NCI-H2029 treated with DMSO at 0.1 percent for 48 hours (cell line): ENCODE measurements around the gene EPS8L2.

Source experiments
- DNase-seq: peaks from one replicate; lab custom pipeline; 2025; lab: John Stamatoyannopoulos, UW

The EPS8L2 gene

DNA sequence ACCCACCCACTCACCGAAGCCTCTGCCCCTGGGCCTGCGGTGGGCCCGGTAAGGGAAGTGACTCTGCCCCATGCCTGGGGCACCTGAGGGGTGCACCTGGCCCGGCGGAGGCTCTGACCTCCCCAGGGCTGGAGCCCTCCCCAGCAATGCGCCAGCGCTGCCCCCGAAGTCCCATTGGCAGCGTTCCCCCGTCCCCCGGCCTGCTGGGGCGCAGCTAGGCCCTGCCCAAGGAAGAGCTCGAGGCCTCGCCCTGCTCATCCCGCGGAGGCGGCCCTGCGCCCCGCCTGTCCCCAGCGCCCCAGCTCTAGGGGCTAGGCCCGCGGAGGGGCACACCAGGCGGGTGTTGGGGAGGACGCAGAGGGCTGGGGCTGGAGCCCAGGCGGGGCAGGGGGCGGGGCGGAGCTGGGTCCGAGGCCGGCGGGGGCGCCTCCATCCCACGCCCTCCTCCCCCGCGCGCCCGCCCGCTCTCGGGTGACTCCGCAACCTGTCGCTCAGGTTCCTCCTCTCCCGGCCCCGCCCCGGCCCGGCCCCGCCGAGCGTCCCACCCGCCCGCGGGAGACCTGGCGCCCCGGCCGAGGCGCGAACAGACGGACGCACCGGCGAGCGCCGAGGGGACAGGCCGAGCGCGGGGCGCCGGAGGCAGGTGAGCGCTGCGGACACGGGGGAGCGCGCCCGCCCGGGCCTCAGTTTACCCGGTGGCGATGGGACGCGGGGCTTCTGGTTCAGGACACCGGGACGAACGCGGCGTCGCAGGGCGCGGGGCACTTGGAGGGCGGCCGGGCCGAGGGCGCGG lies at the start of gene EPS8L2:
Gene EPS8L2, plus strand, starts transcription at position 586 of the 793 bp plus-strand sequence. CDS start 3,177 bp downstream, outside the sequence.
- no peak for DNase-seq

DNA sequence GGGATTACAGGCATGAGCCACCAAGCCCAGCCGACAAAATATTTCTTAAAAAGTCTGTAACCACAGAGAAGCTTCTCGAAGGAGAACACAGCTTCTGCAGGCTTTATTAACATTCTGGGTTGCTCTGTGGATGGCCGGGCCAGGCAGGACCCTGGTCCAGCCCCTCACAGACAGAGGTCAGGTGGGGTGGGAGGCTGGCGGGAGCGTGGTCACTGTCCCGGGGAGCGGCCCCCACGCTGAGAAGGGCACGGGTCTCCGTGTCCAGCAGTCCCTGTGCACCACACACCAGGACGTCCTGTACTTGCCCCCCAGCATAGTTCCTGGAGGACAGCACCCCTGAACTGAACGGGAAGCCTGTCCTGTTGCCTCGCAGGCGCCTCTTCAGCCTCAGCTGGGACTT lies 49.6 kb upstream of the EPS8L2 start:
- no peak for DNase-seq

DNA sequence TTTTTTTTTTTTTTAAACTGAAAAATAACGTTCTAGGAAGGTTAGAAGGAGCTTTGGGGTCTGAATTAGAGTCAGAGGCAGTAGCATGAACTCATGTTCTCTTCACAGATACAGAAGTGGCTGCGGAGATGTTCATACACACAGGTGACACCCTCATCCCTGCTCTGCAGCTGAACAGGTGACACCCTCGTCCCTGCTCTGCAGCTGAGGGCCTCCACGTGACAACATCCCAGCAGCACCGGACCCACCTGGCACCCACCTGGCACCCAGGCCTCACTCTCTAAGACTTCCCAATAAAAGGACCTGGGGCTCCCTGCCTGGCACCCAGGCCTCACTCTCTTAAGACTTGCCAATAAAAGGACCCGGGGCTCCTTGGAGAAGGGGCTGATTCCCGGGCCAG lies 49.2 kb upstream of the EPS8L2 start:
- no peak for DNase-seq

DNA sequence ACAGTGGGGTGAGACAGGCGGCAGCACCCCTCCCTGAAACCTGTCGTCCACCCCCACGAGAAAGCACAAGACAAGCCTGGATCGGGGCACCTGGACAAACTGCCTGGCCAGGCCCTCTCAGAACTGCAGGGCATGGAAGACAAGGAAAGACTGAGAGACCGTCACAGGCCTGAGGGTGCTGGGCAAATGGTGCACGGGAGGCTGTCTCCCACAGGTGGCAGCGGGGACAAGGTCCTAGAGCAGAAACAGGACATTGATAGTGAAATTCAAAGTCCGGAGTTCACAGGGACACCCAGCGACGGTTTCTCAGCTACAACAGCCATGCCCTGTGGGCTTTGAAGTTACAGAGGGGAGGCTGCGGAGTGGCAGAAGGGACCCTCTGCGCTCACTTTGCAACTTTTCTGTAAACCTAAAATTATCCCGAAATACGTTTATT lies 48.3 kb upstream of the EPS8L2 start:
- DNase-seq, result no peak

DNA sequence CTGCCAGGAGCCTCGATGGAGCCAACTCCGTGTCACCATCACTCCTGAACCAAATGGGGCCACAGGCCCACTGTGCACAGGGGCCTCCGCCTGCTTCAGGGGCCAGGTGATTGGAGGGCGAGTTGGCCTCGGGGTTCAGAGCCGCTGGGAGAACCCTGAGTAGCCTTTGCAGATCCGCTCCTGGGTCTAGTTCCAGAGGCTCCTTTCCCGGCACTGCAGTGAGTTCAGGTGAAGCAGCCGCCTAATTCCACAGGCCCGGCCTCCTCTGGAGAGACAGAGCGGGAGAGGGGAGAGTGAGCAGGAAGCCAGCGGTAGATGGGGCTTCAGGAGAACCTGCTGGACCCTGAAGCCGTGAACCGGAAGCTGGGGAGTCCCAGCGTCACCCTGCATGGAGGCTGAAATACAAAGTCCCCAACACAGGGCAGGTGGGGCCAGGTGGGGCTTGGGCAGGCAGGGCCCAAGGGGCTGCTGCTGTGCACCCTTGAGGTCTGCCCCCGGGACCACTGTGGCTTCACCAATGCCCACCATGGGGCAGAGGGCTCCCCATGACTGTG lies 46.4 kb upstream of the EPS8L2 start:
- DNase-seq, result no peak

DNA sequence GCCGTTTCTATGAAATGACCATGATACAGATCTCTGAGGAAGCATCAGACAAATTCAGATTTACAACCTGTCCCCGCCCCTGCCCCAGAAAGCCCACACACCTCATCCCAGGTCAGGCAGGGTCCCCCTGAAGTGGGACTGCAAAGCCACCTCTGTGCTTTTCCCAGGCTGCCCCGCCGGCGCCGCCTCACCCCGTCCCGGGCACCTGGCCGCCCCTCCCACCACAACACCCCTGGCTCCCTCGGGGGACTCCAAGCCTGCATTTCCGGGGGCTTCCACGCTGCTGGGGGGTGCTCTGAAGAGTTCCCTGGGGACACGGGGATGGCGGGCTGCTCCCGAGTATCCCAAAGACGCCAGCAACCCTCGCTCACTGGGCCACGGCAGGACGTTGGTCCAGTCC lies 45.8 kb upstream of the EPS8L2 start:
- DNase-seq, result no peak

DNA sequence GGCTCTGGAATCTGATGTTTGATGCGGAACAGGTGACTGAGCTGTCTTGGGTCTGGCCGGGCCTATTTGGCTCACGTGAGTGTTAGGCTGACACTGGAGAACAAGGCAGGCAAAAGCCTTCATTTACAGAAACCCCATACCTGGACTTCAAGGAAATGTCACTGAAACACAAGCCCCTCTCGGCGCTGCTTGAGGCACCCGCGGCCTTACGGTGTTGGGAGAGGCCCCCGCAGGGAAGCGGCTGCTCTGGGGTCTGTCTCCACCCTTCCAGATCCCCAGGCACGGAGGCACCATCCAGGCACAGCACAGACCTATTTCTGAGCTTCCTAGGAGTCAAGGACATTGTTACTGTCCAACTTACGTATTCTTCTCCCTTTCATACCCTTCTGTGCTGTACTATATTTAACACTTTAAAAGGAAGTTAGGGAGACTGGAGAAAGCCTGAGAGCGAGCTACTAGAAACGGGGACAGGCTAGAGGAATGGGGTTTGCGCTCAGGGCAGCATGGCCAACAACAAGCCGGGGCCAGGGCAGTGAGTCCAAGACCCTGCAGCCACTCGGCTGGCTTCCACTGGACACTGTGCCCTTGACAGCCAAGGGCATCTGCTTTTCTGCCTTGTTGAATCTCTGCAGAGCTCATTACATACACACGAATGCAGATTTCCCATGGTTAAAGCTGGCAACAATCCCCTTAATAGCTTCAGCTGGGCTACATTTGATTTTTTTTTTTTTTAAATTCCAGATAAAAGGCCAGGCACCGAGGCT lies 45.2 kb upstream of the EPS8L2 start:
- DNase-seq, result no peak

DNA sequence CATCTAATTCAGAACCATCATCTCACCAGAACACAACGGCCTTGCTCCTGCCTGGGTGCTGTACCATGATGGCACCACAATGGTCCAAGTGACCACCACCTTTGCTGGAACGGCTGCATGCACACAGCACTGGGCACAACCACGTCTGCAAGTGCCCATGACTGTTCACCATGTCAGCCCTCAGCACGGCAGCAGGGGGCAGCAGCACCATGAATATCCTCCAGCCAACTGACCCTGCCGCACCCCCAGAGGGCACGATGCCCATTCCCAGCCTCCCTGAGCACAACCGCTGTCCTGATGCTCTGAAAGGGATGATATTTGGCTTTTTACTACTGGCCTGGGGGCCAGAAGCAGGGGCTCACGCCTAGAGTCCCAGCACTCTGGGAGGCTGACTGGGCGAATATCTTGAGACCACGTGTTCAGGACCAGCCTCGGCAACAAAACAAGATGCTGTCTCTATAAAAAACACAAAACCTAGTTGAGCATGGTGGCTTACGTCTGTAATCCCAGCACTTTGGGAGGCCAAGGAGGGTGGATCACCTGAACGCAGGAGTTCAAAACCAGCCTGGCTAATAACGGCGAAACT lies 43.2 kb upstream of the EPS8L2 start:
- peak; percentile 1 for DNase-seq

DNA sequence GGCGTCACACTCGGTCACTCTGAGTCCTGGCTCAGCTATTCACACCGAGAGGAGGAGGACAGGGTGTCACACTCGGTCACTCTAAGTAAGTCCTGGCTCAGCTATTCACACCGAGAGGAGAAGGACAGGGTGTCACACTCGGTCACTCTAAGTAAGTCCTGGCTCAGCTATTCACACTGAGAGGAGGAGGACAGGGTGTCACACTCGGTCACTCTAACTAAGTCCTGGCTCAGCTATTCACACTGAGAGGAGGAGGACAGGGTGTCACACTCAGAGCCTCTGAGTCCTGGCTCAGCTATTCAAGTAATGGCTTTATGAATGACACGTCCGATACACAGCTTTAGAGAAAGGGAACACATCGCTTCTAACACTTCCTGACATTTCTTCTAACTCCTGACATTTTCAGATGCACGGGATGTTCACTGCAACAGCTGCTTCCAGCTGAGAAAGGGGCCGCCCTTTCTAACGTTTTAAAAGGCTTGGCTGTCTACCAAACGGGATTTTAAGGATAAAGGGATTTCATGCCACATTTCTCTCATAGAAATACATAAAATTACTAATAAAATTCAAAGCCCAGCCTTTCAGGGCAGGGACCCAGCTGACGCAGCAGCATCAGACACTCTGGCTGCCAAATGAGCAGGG lies 40.8 kb upstream of the EPS8L2 start:
- DNase-seq, result no peak

DNA sequence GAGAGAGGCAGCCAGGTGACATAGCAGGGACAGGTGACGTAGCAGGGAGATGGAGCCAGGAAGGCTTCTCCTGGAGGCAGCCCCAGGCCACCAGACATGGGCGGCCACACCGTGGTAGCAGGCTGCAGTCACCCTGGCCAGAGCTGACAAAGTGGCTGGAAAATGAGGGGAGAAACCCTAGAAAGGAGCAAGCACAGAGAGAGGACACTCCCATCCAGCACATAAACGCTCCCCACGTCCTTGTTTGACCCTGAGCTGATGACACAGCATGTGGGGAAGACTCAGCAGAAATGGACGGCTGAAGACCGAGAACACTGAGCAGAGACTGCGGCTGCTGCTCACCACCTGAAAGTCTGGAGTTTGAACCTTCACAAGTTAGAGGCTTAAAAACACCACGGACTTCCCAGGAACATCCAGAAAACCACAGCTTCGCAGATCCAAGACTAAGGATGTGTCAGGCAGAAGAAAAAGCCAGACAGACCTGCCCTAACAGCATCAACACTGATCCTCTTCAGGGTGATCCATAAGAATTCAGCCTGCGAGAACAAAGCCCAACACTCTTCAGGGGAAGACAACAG lies 40.2 kb upstream of the EPS8L2 start:
- DNase-seq, result no peak

DNA sequence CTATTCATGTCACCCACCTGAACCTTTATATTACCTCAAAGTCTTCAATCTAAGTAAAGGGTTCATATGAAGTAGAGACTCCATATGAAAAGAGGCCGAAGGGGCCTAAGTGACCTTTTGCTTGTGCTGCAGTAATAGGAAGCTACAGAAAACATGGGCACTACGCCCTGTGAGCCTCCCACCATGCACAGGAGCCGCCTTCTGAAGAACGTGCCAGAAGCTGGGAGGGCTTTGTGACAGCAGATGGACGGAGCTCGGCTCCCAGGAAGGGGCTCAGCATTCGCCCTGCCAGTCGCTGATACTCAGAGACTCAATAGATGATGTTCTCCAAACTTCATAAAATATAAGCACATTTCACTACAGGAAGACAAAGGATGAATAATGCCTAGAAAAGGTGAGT lies 32.2 kb upstream of the EPS8L2 start:
- DNase-seq, result no peak

DNA sequence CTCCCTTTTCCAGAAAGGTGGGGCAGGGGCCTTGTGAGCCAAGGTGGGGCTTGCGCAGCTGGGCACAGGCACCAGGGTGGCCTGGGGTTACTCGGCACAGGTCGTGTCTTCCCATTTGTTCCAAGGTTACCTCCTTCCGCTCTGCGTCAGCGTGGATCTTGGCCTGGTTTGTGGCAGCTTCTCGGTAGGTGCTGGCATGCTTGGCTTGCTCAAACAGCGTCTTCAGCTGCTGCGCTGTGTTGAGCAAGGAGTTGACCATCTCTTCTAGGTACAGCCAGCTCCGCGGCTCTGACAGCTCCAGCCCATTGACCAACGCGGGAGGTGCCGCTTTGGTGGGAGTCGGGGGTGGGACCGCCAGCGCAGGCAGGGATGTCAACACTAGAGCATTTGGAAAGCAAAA lies 31.6 kb upstream of the EPS8L2 start:
- no peak for DNase-seq

DNA sequence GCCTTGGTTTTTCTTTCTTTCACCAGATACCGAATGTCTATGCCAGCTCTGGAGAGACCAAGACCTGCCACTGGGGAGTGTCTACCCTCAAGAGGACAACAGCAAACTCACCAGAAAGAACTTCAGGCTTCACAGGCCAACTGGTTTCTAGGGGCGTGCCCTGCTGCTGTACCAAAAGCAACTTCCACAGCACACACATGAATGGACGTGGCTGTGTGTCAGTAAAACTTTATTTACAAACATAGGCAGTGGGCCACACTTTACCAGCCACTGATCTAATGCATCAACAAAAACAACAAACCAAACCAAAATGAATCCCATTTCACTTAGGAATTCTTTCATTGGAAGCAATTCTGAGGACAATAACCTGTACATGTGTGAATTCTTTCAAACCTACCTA lies 27.7 kb upstream of the EPS8L2 start:
- DNase-seq, result no peak

DNA sequence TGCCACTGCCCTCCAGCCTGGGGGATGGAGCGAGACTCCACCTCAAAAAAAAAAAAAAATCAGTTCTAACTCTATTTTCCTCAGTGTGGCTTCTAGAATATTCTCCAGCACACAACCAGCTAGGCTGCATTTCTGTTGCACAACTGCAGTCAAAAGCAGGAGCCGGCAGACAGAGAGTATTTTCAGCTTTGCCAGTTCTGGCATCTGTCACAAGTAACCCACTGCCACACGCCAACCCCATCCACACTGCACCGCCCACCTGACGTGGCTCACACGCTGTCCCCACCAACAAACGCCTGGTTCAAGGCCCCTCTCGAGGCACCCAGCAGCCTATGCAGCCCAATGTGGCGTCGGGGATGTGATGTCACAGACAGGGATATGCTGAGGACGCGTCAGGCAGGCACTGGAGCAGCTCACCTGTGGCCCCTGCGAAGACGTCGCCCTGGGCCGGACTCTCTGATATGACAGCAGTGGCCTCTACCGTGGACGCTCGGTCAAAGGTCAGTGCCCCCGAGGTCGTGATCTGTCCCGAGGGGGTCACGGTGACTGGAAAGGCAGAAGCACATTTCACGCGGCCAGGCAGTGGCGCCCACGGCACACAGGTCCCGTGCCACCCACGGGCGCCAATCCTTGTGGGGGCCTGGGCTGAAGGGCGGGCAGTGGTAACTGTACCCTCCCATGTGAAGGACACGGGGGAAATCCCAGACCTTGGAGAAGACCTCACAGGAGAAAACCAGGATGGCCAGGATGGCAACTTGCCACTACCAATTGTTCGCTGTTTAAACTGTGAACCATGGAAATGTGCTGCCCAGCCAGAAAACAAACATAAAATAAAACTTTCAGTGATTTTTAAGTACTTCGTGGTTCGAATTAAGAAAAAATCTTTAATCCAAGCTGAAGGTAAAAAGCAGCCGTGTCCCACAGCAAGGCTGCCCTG lies 26.5 kb upstream of the EPS8L2 start:
- no peak for DNase-seq

DNA sequence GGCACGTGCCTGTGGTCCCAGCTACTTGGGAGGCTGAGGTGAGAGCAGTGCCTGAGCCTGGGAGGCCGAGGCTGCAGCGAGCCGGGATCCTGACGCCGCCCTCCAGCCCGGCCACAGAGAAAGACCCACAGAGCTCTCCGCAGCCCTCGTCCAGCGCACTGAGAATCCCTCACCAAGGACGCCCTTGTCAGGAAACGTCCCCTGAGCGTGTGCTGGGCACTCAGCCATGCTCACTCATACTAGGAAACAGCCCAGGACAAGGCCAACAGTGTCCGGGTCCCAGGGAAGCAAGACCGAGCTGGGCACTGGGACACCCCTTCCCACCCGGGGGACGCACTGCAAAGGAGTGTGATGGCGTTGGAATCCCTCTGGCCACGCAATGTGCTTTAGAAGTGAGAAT lies 25.6 kb upstream of the EPS8L2 start:
- DNase-seq, result no peak

DNA sequence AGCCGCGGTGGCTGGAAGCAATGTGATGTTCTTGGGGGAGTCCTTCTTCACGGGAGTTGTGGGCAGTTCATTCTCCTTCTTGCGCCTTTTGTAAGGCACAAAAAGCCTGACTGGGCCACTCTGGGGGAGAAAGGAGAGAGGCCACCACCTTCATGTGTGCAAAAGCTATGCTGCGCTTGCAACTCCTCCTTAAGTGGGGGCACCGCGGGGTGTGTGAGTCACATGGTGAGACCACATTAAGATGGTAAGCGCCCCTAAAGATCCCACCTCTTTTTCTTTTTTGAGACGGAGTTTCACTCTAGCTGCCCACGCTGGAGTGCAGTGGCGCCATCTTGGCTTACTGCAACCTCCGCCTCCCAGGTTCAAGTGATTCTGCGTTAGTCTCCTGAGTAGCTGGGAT lies 25.1 kb upstream of the EPS8L2 start:
- no peak for DNase-seq

DNA sequence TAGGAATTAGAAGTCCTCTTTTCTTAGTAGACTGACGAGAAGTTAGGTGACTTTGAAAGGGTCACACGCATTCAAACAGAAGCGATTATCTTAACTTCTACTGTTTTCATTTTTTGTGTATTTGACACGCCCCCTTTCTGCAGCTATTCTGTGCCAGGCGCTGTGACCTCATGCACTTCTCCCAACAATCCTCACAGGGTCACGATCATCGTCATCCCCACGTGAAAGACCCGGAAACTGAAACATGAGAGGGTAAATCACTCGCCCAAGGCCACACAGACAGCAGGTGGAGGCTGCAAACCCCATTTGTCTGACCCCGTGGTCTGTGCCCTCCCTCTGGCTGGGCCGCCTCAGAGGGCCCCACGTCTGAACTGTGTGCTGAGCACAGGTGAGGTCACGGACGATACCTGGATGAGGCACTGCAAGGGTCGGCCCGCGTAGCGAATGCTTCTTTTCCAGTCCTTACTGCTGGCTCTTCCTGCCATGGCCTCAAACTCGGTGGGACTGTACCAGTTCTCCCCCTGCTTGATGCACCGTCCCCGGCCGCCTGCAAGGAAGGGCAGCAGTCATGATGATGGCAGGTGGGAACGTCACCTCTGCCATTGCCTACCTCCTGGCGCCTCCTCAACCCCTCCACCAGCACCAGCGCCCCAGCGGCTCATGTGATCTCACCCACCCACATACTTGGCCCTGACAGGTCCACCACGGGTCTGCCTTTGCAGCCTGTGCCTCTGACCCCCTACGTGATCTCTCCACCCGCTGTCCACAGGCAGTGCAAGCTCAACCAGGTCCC lies 19.4 kb upstream of the EPS8L2 start:
- DNase-seq, result no peak

DNA sequence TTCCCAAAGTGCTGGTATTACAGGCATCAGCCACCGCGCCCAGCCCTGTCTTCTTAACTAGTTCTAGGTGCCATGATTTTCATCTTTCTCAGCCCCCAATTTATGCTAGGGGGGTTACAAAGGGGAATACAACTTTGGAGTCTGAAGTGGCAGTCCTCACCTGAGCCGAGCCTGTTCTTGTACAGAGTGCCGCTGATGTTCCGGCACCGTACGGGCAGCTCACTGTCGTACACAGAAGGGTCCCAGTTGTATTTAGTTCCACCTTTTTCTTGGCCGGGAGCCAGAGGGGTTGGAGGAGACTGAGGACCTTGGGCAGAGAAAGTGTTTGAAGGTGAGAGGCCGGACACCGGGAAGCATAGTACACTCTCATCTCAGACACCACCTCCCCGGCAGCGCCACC lies 18.3 kb upstream of the EPS8L2 start:
- DNase-seq, result no peak

DNA sequence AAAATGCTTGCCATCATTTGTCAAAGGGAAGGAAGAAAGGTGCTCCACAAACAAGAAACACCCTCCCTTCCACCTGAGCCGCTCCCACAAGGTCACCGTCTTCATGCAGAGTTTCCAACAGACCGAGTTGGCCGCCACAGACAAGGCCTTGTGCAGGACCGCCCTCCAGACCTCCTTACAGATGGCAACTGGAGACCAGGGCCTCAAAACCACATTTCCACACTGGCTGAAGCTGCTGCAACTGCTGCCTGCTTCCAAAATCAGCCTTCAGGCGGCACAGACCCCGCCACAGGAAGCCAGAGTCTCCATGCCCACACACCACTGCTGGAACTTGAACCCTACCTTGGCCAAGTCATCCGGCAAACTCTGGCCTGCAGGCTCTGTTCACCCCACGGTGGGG lies 17.4 kb upstream of the EPS8L2 start:
- no peak for DNase-seq

DNA sequence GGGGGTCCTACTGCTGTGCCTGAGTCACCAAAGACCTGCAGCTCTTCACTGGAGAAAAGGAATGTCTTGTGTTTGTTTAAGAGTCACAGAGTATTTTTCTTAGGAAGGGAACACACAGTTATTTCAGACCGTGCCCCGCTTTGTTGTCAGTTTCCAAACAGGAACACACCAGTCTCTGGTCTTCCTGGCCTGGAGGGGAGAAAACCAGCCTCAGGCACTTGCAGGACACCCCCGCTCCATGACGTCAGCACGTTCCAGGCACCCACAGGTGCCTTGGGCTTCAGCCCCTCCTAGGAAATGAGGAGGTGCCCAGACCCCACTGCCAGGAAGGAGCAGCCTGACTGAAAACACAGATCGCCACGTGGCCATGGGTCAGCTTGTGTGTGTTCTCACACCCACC lies 16.4 kb upstream of the EPS8L2 start:
- DNase-seq, result no peak
